Stomach (tissue), 9 donors: ENCODE results near the gene FGFR2. TPM values are rescaled to one million over a fixed set of nuclear protein-coding genes. Genes with fewer than 3 reads are reported as not detected.

Experiments
- DNase-seq, 2 donors: peaks; one replicate each; pipeline versions ENCODE4 v3.0.0 to v3.0.0-alpha.2; 2013 to 2019
- H3K27ac ChIP-seq, 5 donors: fragments of 200-600 bp in 4 of 5; sonication (generic) in 4 of 5; one replicate each; pipeline ENCODE4 v1.5.1; 2013 to 2019; ENCODE audit warnings: mild to moderate bottlenecking in 1 of 5, moderate library complexity in 1 of 5
- H3K27me3 ChIP-seq, 3 donors: fragments of 200-600 bp; sonication (generic); one replicate each; pipeline ENCODE4 v1.5.1; 2017 to 2019; ENCODE audit warnings: mixed run types in 1 of 3
- H3K36me3 ChIP-seq, 4 donors: fragments of 200-600 bp; sonication (generic); 1 replicate in 3 of 4; 2 replicates in 1 of 4; pipeline ENCODE4 v1.5.1; 2016 to 2019
- H3K4me1 ChIP-seq, 4 donors: fragments of 200-600 bp; sonication (generic); one replicate each; pipeline ENCODE4 v1.5.1; 2016 to 2019
- H3K4me3 ChIP-seq, 4 donors: fragments of 200-600 bp; sonication (generic) in 3 of 4; one replicate each; pipeline ENCODE4 v1.5.1; 2016 to 2019; ENCODE audit warnings: mild to moderate bottlenecking in 1 of 4
- H3K9me3 ChIP-seq, 4 donors: fragments of 200-600 bp; sonication (generic); one replicate each; pipeline ENCODE4 v1.5.1; 2016 to 2019
- CTCF ChIP-seq, 7 experiments: fragments of 450-650 bp in 4 of 7; fragments of 200-600 bp in 3 of 7; sonication (generic) in 3 of 7; IDR thresholded peaks; one replicate each; pipeline ENCODE4 v1.5.1; 2016 to 2019; ENCODE audit warnings: antibody characterized with exemption in 7 of 7, control low read depth in 2 of 7, mild to moderate bottlenecking in 1 of 7
- EP300 ChIP-seq: sonication (generic); formaldehyde crosslinking; IDR thresholded peaks from one replicate; pipeline ENCODE4 v1.6.1; 2017; ENCODE audit warnings: antibody characterized with exemption
- POLR2A ChIP-seq, 4 donors: fragments of 450-650 bp; IDR thresholded peaks; one replicate each; pipeline ENCODE4 v1.6.1; 2016; ENCODE audit warnings: antibody characterized with exemption in 4 of 4, control low read depth in 2 of 4, mild to moderate bottlenecking in 1 of 4, moderate library complexity in 1 of 4
- POLR2AphosphoS5 ChIP-seq, 3 donors: sonication (generic); formaldehyde crosslinking; IDR thresholded peaks; one replicate each; pipeline ENCODE4 v1.6.1; 2016; ENCODE audit warnings: antibody characterized with exemption in 3 of 3
- WGBS, 5 donors: extraction: QIAGEN DNeasy Blood & Tissue Kit in 3 of 5; methylation state at CpG; one replicate each; pipeline versions ENCODE4 v1.1.5 to v1.1.7; 2013 to 2018; 5-methylcytosine and 5-hydroxymethylcytosine counted together
- intact Hi-C: fragments of 100-400 bp; cut with DNase I; formaldehyde crosslinking; loops from one replicate; pipeline ENCODE4 v1.15.1; 2023; ENCODE audit warnings: low total_unique reads
- polyA plus RNA-seq, 3 donors: library from polyadenylated mRNA; stranded (reverse); fragments of 200-250 nt; gene quantifications; one replicate each; pipeline ENCODE4 v1.2.3, GENCODE V29; 2013
- total RNA-seq, 5 donors: library from RNA; depleted of rRNA; stranded (reverse); fragments of >200 nt; gene quantifications; one replicate each; pipeline versions ENCODE4 v1.1.0 to v1.2.3, GENCODE V29; 2014 to 2016
- donor health status: healthy with polysubstance abuse.
- donor health status: Bipolar disorder and iron deficiency.
- donor health status: healthy.

Gene FGFR2
- total and polyA plus RNA-seq, 8 donors: 3.9 to 170 (median 18.1) TPM

GRCh38 chr10:121436281-121436629, 162.0 kb downstream of the FGFR2 start:
- Histone ChIP-seq H3K4me3 (no peak overlapping the region), H3K27ac (peak overlapping the region in 1 of 5 donors; percentile 56), H3K9me3 (no peaks in the 10 kb centered on the region), H3K27me3 (peaks cover 0 to 15% (median 0%) of the 10 kb centered on the region in 3 donors), H3K36me3 (no peaks in the 10 kb centered on the region), H3K4me1 (peaks cover 14 to 22% (median 18%) of the 10 kb centered on the region in 4 donors)
- no peak for DNase-seq
- 28 to 60% (median 49%) methylated on average over 5 of the region's 5 CpGs for WGBS, 5 donors
- TF ChIP-seq POLR2AphosphoS5 (IDR thresholded peaks at IDR 0.05) (no peak), POLR2A (IDR thresholded peaks at IDR 0.05) (no peak), EP300 (no peak), CTCF (IDR thresholded peaks at IDR 0.05) (no peak)
- intact Hi-C loops: no loop called here

- Histone ChIP-seq H3K27ac (no peak overlapping the region), H3K27me3 (peaks cover 0 to 15% (median 0%) of the 10 kb centered on the region in 3 donors), H3K36me3 (no peaks in the 10 kb centered on the region), H3K9me3 (no peaks in the 10 kb centered on the region), H3K4me3 (no peak overlapping the region), H3K4me1 (peaks cover 14 to 22% (median 18%) of the 10 kb centered on the region in 4 donors)
- TF ChIP-seq POLR2AphosphoS5 (IDR thresholded peaks at IDR 0.05) (no peak), POLR2A (IDR thresholded peaks at IDR 0.05) (no peak), CTCF (IDR thresholded peaks at IDR 0.05) (no peak), EP300 (no peak)
- WGBS, 5 donors: 82 to 87% (median 82%) methylated on average over 9 of the region's 9 CpGs
- no peak for DNase-seq
- intact Hi-C loops: no loop called here
Observed at GRCh38 chr10:121435099-121435875, 163.0 kb downstream of the FGFR2 start.

GRCh38 chr10:121433965-121434364, 164.3 kb downstream of the FGFR2 start:
- intact Hi-C loops: no loop called here
- H3K27ac ChIP-seq: no peak overlapping the region
- H3K4me3 ChIP-seq: no peak overlapping the region
- H3K9me3 ChIP-seq: no peaks in the 10 kb centered on the region
- DNase-seq: no peak
- peaks cover 0 to 15% (median 0%) of the 10 kb centered on the region in 3 donors for H3K27me3 ChIP-seq
- 90 to 96% (median 93%) methylated on average over 7 of the region's 7 CpGs for WGBS, 5 donors
- TF ChIP-seq EP300: no peak
- no peak for TF ChIP-seq CTCF (IDR thresholded peaks at IDR 0.05)
- TF ChIP-seq POLR2AphosphoS5 (IDR thresholded peaks at IDR 0.05): no peak
- TF ChIP-seq POLR2A (IDR thresholded peaks at IDR 0.05): no peak
- H3K36me3 ChIP-seq: no peaks in the 10 kb centered on the region
- H3K4me1 ChIP-seq: peaks cover 14 to 22% (median 18%) of the 10 kb centered on the region in 4 donors

GRCh38 chr10:121428867-121429266, 169.4 kb downstream of the FGFR2 start:
- TF ChIP-seq EP300 (no peak), POLR2A (IDR thresholded peaks at IDR 0.05) (no peak), POLR2AphosphoS5 (IDR thresholded peaks at IDR 0.05) (no peak), CTCF (IDR thresholded peaks at IDR 0.05) (no peak)
- intact Hi-C loops: no loop called here
- WGBS, 5 donors: 63 to 88% (median 73%) methylated on average over 1 of the region's 1 CpG
- H3K27ac ChIP-seq: no peak overlapping the region
- DNase-seq: no peak
- no peaks in the 10 kb centered on the region for H3K36me3 ChIP-seq
- no peak overlapping the region for H3K4me3 ChIP-seq
- H3K9me3 ChIP-seq: no peaks in the 10 kb centered on the region
- peaks cover 0 to 15% (median 0%) of the 10 kb centered on the region in 3 donors for H3K27me3 ChIP-seq
- H3K4me1 ChIP-seq: no peaks in the 10 kb centered on the region
